Muscle layer of duodenum (tissue), 2 donors: ENCODE measurements around the gene PDGFRA.
"Not testable (repeated sequence)": the region's sequence is repeated elsewhere in the genome, so short reads cannot be mapped to it uniquely, and the experiment has no call there.

Source experiments
- H3K27ac ChIP-seq: one replicate; pipeline ENCODE4 v1.7.0; 2013; ENCODE audit warnings: mild to moderate bottlenecking, low read length
- H3K27me3 ChIP-seq: one replicate; pipeline ENCODE4 v1.7.0; 2013; ENCODE audit warnings: low read depth, mild to moderate bottlenecking, control low read depth, low read length
- H3K36me3 ChIP-seq, 2 donors: one replicate each; pipeline ENCODE4 v1.7.0; 2013; ENCODE audit warnings: low read length in 2 of 2, control low read depth in 1 of 2, mild to moderate bottlenecking in 1 of 2; ENCODE audit not compliant: insufficient read depth in 2 of 2, control insufficient read depth in 1 of 2
- H3K4me1 ChIP-seq, 2 donors: one replicate each; pipeline ENCODE4 v1.7.0; 2013; ENCODE audit warnings: low read length in 2 of 2, mild to moderate bottlenecking in 2 of 2, control low read depth in 1 of 2, moderate library complexity in 1 of 2; ENCODE audit not compliant: insufficient read depth in 2 of 2, control insufficient read depth in 1 of 2
- H3K4me3 ChIP-seq, 2 donors: one replicate each; pipeline ENCODE4 v1.7.0; 2013; ENCODE audit warnings: low read length in 2 of 2, low read depth in 1 of 2, mild to moderate bottlenecking in 1 of 2
- H3K9me3 ChIP-seq, 2 donors: one replicate each; pipeline ENCODE4 v1.7.0; 2013; ENCODE audit warnings: low read length in 2 of 2, control low read depth in 1 of 2, mild to moderate bottlenecking in 1 of 2; ENCODE audit not compliant: control insufficient read depth in 1 of 2
- donor health status: healthy.

Gene PDGFRA

GRCh38 chr4:54236316-54236715, 7.2 kb downstream of the PDGFRA start:
- H3K36me3 ChIP-seq, H3K27ac ChIP-seq, H3K9me3 ChIP-seq, H3K27me3 ChIP-seq: not testable (repeated sequence)
- Histone ChIP-seq H3K4me1 (peaks cover 0 to 16% of the 10 kb centered on the region in 2 donors), H3K4me3 (peak overlapping the region in 1 of 2 donors; percentile 67)

GRCh38 chr4:54237770-54238169, 8.7 kb downstream of the PDGFRA start:
- Histone ChIP-seq H3K27me3 (no peaks in the 10 kb centered on the region), H3K36me3 (no peaks in the 10 kb centered on the region), H3K4me1 (peaks cover 0 to 6% of the 10 kb centered on the region in 2 donors), H3K4me3 (peak overlapping the region in 1 of 2 donors; percentile 19), H3K9me3 (no peaks in the 10 kb centered on the region), H3K27ac (no peak overlapping the region)

- Histone ChIP-seq H3K9me3 (peaks cover 0 to under 1% of the 10 kb centered on the region in 2 donors), H3K36me3 (no peaks in the 10 kb centered on the region), H3K4me1 (peaks cover 0 to 6% of the 10 kb centered on the region in 2 donors), H3K27me3 (no peaks in the 10 kb centered on the region), H3K4me3 (peak overlapping the region in 1 of 2 donors; percentile 19), H3K27ac (no peak overlapping the region)
Measured at GRCh38 chr4:54238389-54238788, 9.3 kb downstream of the PDGFRA start.

- H3K4me1 ChIP-seq, H3K27me3 ChIP-seq, H3K36me3 ChIP-seq, H3K27ac ChIP-seq, H3K9me3 ChIP-seq, H3K4me3 ChIP-seq: not testable (repeated sequence)
Measured at GRCh38 chr4:54241268-54241823, 12.3 kb downstream of the PDGFRA start.

- H3K27ac ChIP-seq, H3K36me3 ChIP-seq, H3K27me3 ChIP-seq, H3K4me1 ChIP-seq, H3K4me3 ChIP-seq, H3K9me3 ChIP-seq: not testable (repeated sequence)
Measured at GRCh38 chr4:54243541-54243940, 14.4 kb downstream of the PDGFRA start.

GRCh38 chr4:54252312-54252711, 23.2 kb downstream of the PDGFRA start:
- not testable (repeated sequence) for H3K36me3 ChIP-seq, H3K27ac ChIP-seq, H3K4me3 ChIP-seq, H3K4me1 ChIP-seq, H3K9me3 ChIP-seq, H3K27me3 ChIP-seq

GRCh38 chr4:54254116-54254914, 25.2 kb downstream of the PDGFRA start:
- Histone ChIP-seq H3K9me3 (no peaks in the 10 kb centered on the region), H3K4me1 (peaks cover 0 to 2% of the 10 kb centered on the region in 2 donors), H3K27me3 (no peaks in the 10 kb centered on the region), H3K27ac (no peak overlapping the region), H3K36me3 (no peaks in the 10 kb centered on the region), H3K4me3 (no peak overlapping the region)

- H3K9me3 ChIP-seq, result no peaks in the 10 kb centered on the region
- H3K4me1 ChIP-seq, result peaks cover 0 to 2% of the 10 kb centered on the region in 2 donors
- H3K36me3 ChIP-seq, result no peaks in the 10 kb centered on the region
- no peak overlapping the region for H3K27ac ChIP-seq
- no peaks in the 10 kb centered on the region for H3K27me3 ChIP-seq
- H3K4me3 ChIP-seq, result no peak overlapping the region
Measured at GRCh38 chr4:54254915-54255246, 25.8 kb downstream of the PDGFRA start.

GRCh38 chr4:54255881-54256280, 26.8 kb downstream of the PDGFRA start:
- no peaks in the 10 kb centered on the region for H3K9me3 ChIP-seq
- no peak overlapping the region for H3K27ac ChIP-seq
- peaks cover 0 to 2% of the 10 kb centered on the region in 2 donors for H3K4me1 ChIP-seq
- H3K4me3 ChIP-seq, result no peak overlapping the region
- no peaks in the 10 kb centered on the region for H3K27me3 ChIP-seq
- peaks cover 0 to 1% of the 10 kb centered on the region in 2 donors for H3K36me3 ChIP-seq

GRCh38 chr4:54256491-54257486, 27.7 kb downstream of the PDGFRA start:
- no peak overlapping the region for H3K4me3 ChIP-seq
- peaks cover 0 to 2% of the 10 kb centered on the region in 2 donors for H3K4me1 ChIP-seq
- no peaks in the 10 kb centered on the region for H3K27me3 ChIP-seq
- no peaks in the 10 kb centered on the region for H3K9me3 ChIP-seq
- peaks cover 0 to 3% of the 10 kb centered on the region in 2 donors for H3K36me3 ChIP-seq
- H3K27ac ChIP-seq, result no peak overlapping the region

GRCh38 chr4:54265366-54265765, 36.3 kb downstream of the PDGFRA start:
- Histone ChIP-seq H3K27ac (no peak overlapping the region), H3K27me3 (no peaks in the 10 kb centered on the region), H3K36me3 (peaks cover 0 to 3% of the 10 kb centered on the region in 2 donors), H3K4me1 (no peaks in the 10 kb centered on the region), H3K9me3 (no peaks in the 10 kb centered on the region), H3K4me3 (no peak overlapping the region)
